Motor neuron (in vitro differentiated cells): Measurements from ENCODE around the gene RMND5B. TPM values are rescaled to one million over a fixed set of nuclear protein-coding genes. Genes with fewer than 3 reads are reported as not detected.

Source experiments
- ATAC-seq, 8 experiments: fragments of 200-7000 bp; cut with Tn5 transposase; replicated peaks in 6 of 8; 2 replicates each; pipeline ENCODE4 v1.8.0; 2021; ENCODE audit warnings: mild to moderate bottlenecking in 8 of 8, moderate library complexity in 8 of 8
- H3K27ac ChIP-seq, 2 donors: fragments of 250-450 bp; sonication (Bioruptor Pico); 2 replicates each; pipeline ENCODE4 v1.9.0; 2021; ENCODE audit warnings: antibody characterized with exemption in 2 of 2, mild to moderate bottlenecking in 2 of 2, moderate library complexity in 1 of 2
- H3K4me1 ChIP-seq, 2 donors: fragments of 250-450 bp; sonication (Bioruptor Pico); replicated peaks in 1 of 2; 2 replicates each; pipeline ENCODE4 v1.6.1; 2021; ENCODE audit warnings: antibody characterized with exemption in 2 of 2, mild to moderate bottlenecking in 2 of 2, moderate library complexity in 1 of 2
- H3K4me3 ChIP-seq, 5 donors: fragments of 250-450 bp; sonication (Bioruptor Pico); 2 replicates each; pipeline ENCODE4 v1.9.0; 2021; ENCODE audit warnings: antibody characterized with exemption in 5 of 5, mild to moderate bottlenecking in 5 of 5, moderate library complexity in 4 of 5
- WGBS, 10 experiments: fragments of 450-650 bp; shearing (Covaris generic); methylation state at CpG; one replicate each; pipeline ENCODE4 v1.0.0; 2022; 5-methylcytosine and 5-hydroxymethylcytosine counted together
- in situ Hi-C, 9 experiments: fragments of 400-800 bp; cut with MboI; loops; one replicate each; pipeline ENCODE4 v1.15.0; 2021; ENCODE audit warnings: low sequenced_read_pairs in 9 of 9, low pct_unique_long_range_greater_than_20kb in 2 of 9; ENCODE audit not compliant: unreplicated experiment in 9 of 9
- total RNA-seq, 8 experiments: library from RNA; unstranded; fragments of 300-600 nt; gene quantifications; 2 replicates each; pipeline versions ENCODE4 v1.2.3 to v1.2.4, GENCODE V29; 2022

Gene RMND5B
- total RNA-seq, 8 experiments from 2014 or later = 12.4 to 34.7 (median 21.0) TPM

- H3K4me1 ChIP-seq = peaks cover 6 to 10% of the 10 kb centered on the region in 2 donors
- H3K27ac ChIP-seq = no peak overlapping the region
- no peak overlapping the region for H3K4me3 ChIP-seq
- no peak for ATAC-seq
- in situ Hi-C loops = no loop called here
- 40 to 100% (median 77%) methylated on average over 1 to 6 of the region's 13 CpGs; no CpG with 5 or more reads in 2 of the 10 experiments for WGBS, 10 experiments
These were observed 24.1 kb upstream of the RMND5B start for GRCh38 chr5:178106556-178107239.

- Histone ChIP-seq H3K4me1 (peaks cover 6 to 10% of the 10 kb centered on the region in 2 donors), H3K4me3 (no peak overlapping the region), H3K27ac (peak overlapping the region in 1 of 2 donors; percentile 4)
- peak; percentile 18 to 71 (median 63) for ATAC-seq
- in situ Hi-C loops = no loop called here
- WGBS, 10 experiments = 20 to 100% (median 50%) methylated on average over 1 to 4 of the region's 5 CpGs; no CpG with 5 or more reads in 3 of the 10 experiments
These were observed 23.0 kb upstream of the RMND5B start for GRCh38 chr5:178107756-178108310.

DNA sequence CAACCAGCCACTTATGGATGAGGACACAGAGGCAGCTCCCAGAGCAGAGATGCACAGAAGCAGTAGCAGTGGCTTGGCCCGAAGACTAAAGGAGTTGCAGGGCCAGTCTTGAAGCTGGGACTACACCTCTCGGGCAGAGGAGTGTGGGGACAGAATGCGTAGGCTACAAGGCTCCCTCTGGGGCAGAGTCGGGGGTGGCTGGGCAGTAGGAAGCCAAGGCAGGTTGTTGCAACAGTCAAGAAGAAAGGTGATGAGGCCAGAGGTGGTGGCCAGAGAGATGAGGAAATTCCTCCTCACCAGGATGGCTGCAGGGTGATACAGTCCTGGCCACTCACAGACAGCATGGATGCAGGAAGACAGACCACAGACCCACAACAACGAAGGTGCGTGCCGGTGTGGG, 22.4 kb upstream of the RMND5B start:
- no peak for ATAC-seq
- WGBS, 10 experiments = 0 to 84% (median 80%) methylated on average over 1 to 3 of the region's 7 CpGs; no CpG with 5 or more reads in 5 of the 10 experiments
- in situ Hi-C loops = no loop called here
- no peak overlapping the region for H3K27ac ChIP-seq
- no peak overlapping the region for H3K4me3 ChIP-seq
- H3K4me1 ChIP-seq = peaks cover 6 to 10% of the 10 kb centered on the region in 2 donors

DNA sequence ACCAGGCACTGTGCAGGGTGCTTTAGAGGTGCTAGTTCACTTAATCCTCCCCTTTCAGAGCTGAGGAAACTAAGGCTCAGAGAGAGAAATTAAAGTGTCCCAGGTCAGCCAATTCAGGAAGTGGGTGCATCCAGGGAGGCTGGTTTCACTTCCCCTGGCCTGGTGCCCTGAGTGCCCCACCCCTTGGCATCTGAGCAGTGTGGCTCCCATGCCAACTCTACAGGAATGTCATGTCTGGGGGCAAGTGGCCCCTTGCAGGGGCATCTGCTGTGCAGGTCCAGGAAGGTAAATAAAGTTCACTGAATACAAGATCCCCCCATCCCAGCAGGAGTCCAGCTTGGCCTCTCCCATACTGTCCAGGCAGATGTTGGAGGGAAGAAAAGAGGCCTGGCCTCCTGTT, 21.8 kb upstream of the RMND5B start:
- peaks cover 6 to 10% of the 10 kb centered on the region in 2 donors for H3K4me1 ChIP-seq
- peak in 1 of 8 experiments; percentile 15 for ATAC-seq
- in situ Hi-C loops = no loop called here
- H3K4me3 ChIP-seq = no peak overlapping the region
- no peak overlapping the region for H3K27ac ChIP-seq

DNA sequence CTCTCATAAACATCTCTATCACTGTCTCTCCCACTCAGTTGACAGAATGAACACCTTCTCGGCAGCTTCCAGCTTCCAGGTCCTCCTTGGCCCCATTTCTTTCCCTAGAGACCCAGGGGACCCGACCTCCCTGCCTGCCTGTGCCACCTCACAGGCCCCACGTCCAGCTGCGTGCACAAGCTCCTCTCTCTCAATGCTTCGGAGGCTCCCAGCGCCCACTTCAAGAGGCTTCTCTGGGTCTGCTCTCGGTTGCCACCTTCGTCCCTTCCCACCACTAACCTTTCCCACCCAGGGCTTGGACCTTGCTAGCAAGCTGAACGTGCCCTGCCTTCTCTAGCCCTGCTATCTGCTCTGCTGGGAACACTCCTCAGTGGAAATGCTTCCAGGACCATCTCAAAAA, 20.3 kb upstream of the RMND5B start:
- Histone ChIP-seq H3K4me3 (no peak overlapping the region), H3K4me1 (peaks cover 16 to 19% of the 10 kb centered on the region in 2 donors), H3K27ac (no peak overlapping the region)
- in situ Hi-C loops = no loop called here
- no peak for ATAC-seq
- WGBS, 10 experiments = 58 to 88% (median 77%) methylated on average over 1 to 6 of the region's 9 CpGs; no CpG with 5 or more reads in 2 of the 10 experiments

GRCh38 chr5:178111925-178112324, 18.9 kb upstream of the RMND5B start:
- ATAC-seq = peak in 3 of 8 experiments; percentile 25 to 38 (median 28)
- in situ Hi-C loops = no loop called here
- Histone ChIP-seq H3K4me3 (no peak overlapping the region), H3K27ac (no peak overlapping the region), H3K4me1 (peaks cover 28 to 30% of the 10 kb centered on the region in 2 donors)
- 0 to 100% (median 65%) methylated on average over 1 to 3 of the region's 3 CpGs; no CpG with 5 or more reads in 1 of the 10 experiments for WGBS, 10 experiments

GRCh38 chr5:178112545-178112944, 18.3 kb upstream of the RMND5B start:
- Histone ChIP-seq H3K27ac (no peak overlapping the region), H3K4me1 (peaks cover 29 to 34% of the 10 kb centered on the region in 2 donors), H3K4me3 (peak overlapping the region in 4 of 5 donors; percentile 54 to 62 (median 58))
- in situ Hi-C loops = no loop called here
- WGBS, 10 experiments = 37 to 76% (median 70%) methylated on average over 1 to 5 of the region's 5 CpGs; no CpG with 5 or more reads in 3 of the 10 experiments
- no peak for ATAC-seq

DNA sequence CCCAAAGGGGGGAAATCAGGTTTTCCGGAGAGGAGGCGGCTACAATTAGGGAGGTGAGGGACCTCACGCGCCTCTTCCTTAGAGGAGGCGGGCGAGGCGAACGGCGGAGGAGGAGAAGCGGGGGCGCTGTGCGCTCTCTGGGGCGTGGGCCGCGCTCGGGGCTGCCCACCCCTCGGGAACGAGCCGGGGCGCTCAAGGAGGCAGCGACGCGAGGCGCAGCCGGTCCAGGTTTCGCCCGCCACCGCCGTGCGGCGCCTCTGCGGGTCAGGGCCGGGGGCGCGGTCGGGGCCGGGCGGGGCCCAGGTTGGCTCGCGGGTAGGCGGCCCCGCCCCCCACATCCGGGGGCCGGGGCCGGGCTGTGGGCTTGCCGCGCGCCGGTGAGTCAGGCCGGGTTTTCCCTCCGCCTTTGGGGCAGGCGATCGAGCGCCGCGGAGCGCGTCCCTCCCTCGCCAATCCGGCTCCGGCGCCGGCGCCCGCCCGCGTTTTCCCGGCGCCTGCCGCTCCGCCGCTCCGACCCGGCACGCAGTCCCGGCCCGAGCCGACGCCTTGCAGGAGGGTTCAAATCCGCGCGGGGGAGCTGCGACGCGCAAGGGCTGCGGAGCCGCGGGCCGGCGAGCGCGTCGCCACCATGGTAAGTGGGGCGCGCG, 17.6 kb upstream of the RMND5B start, which contains the start of gene N4BP3:
Gene N4BP3, plus strand, starts transcription at position 392 of the 647 bp plus-strand sequence. CDS start 6,052 bp downstream, outside the sequence.
- Histone ChIP-seq H3K4me3 (peak within 1 kb of the TSS; percentile 40 to 62 (median 55)), H3K27ac (peak within 1 kb of the TSS; percentile 58 to 79), H3K4me1 (peaks cover 24 to 26% of the 10 kb centered on the region in 2 donors)
- peak; percentile 77 to 85 (median 81) for ATAC-seq
- 3 to 4% methylated on average over 6 to 10 of the region's 96 CpGs; no CpG with 5 or more reads in 8 of the 10 experiments for WGBS, 10 experiments
- in situ Hi-C loops = no loop called here

GRCh38 chr5:178113841-178114324, 16.9 kb upstream of the RMND5B start:
- in situ Hi-C loops = no loop called here
- H3K27ac ChIP-seq = peak overlapping the region; percentile 58 to 79
- H3K4me3 ChIP-seq = peak overlapping the region; percentile 40 to 62 (median 55)
- ATAC-seq = peak in 6 of 8 experiments; percentile 2 to 22 (median 12)
- peaks cover 23 to 25% of the 10 kb centered on the region in 2 donors for H3K4me1 ChIP-seq
- WGBS, 10 experiments = no CpG with 5 or more reads among the region's 41 CpGs

- peak overlapping the region; percentile 40 to 62 (median 55) for H3K4me3 ChIP-seq
- 0 to 20% (median 10%) methylated on average over 1 to 5 of the region's 28 CpGs; no CpG with 5 or more reads in 5 of the 10 experiments for WGBS, 10 experiments
- peaks cover 23 to 25% of the 10 kb centered on the region in 2 donors for H3K4me1 ChIP-seq
- peak overlapping the region; percentile 58 to 79 for H3K27ac ChIP-seq
- in situ Hi-C loops = no loop called here
- ATAC-seq = peak; percentile 3 to 28 (median 14)
These were observed 16.3 kb upstream of the RMND5B start for GRCh38 chr5:178114325-178115135.

GRCh38 chr5:178115136-178115813, 15.5 kb upstream of the RMND5B start:
- Histone ChIP-seq H3K4me3 (peak overlapping the region; percentile 40 to 62 (median 55)), H3K27ac (peak overlapping the region; percentile 68 to 79), H3K4me1 (peaks cover 23 to 25% of the 10 kb centered on the region in 2 donors)
- 0 to 100% (median 17%) methylated on average over 1 to 5 of the region's 12 CpGs; no CpG with 5 or more reads in 3 of the 10 experiments for WGBS, 10 experiments
- in situ Hi-C loops = no loop called here
- no peak for ATAC-seq

GRCh38 chr5:178115814-178116142, 15.0 kb upstream of the RMND5B start:
- H3K27ac ChIP-seq = peak overlapping the region; percentile 68 to 79
- 0 to 40% (median 20%) methylated on average over 1 to 2 of the region's 7 CpGs; no CpG with 5 or more reads in 7 of the 10 experiments for WGBS, 10 experiments
- no peak for ATAC-seq

More at GRCh38 chr5:178115814-178116142, 15.0 kb upstream of the RMND5B start:
- H3K4me1 ChIP-seq = peaks cover 23 to 25% of the 10 kb centered on the region in 2 donors
- H3K4me3 ChIP-seq = peak overlapping the region; percentile 10 to 62 (median 55)
- in situ Hi-C loops = no loop called here
